ENCODE data around the gene GJB1.
A peak's percentile ranks its signal among the peaks of the same experiment; 100 is the strongest.

GJB1 gene

GRCh38 chrX:71180579-71181265, 42.3 kb upstream of the GJB1 start (continued):
- TF ChIP-seq ZBTB11 (tag by site-specific recombination; conservative IDR thresholded peaks at IDR 0.05; ENCODE audit: low read depth), result peak; percentile 84
- TF ChIP-seq ZNF433 (tag by site-specific recombination; IDR thresholded peaks at IDR 0.05; ENCODE audit: low read depth), result peak; percentile 72; the same call in 1 of the 2 replicates
- 0 out of 2 replicates have a peak, but pooled peaks have one; percentile 16 for TF ChIP-seq ZNF610 (tag by site-specific recombination; IDR thresholded peaks at IDR 0.05; ENCODE audit: borderline replicate concordance)
- TF ChIP-seq, protein P1, sequence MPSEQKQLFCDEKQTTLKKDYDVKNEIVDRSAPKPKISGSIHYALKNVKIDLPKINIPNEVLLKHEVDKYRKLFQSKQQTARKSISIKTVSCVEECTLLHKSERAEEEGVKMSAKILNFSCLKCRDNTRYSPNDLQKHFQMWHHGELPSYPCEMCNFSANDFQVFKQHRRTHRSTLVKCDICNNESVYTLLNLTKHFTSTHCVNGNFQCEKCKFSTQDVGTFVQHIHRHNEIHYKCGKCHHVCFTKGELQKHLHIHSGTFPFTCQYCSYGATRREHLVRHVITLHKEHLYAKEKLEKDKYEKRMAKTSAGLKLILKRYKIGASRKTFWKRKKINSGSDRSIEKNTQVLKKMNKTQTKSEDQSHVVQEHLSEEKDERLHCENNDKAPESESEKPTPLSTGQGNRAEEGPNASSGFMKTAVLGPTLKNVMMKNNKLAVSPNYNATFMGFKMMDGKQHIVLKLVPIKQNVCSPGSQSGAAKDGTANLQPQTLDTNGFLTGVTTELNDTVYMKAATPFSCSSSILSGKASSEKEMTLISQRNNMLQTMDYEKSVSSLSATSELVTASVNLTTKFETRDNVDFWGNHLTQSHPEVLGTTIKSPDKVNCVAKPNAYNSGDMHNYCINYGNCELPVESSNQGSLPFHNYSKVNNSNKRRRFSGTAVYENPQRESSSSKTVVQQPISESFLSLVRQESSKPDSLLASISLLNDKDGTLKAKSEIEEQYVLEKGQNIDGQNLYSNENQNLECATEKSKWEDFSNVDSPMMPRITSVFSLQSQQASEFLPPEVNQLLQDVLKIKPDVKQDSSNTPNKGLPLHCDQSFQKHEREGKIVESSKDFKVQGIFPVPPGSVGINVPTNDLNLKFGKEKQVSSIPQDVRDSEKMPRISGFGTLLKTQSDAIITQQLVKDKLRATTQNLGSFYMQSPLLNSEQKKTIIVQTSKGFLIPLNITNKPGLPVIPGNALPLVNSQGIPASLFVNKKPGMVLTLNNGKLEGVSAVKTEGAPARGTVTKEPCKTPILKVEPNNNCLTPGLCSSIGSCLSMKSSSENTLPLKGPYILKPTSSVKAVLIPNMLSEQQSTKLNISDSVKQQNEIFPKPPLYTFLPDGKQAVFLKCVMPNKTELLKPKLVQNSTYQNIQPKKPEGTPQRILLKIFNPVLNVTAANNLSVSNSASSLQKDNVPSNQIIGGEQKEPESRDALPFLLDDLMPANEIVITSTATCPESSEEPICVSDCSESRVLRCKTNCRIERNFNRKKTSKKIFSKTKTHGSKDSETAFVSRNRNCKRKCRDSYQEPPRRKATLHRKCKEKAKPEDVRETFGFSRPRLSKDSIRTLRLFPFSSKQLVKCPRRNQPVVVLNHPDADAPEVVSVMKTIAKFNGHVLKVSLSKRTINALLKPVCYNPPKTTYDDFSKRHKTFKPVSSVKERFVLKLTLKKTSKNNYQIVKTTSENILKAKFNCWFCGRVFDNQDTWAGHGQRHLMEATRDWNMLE (tag by site-specific recombination; conservative IDR thresholded peaks at IDR 0.05; ENCODE audit: low read depth), result peak; percentile 94
- TF ChIP-seq ZNF19 (tag by site-specific recombination; IDR thresholded peaks at IDR 0.05; ENCODE audit: low read depth), result peak; percentile 58; the same call in 1 of the 2 replicates
- TF ChIP-seq OVOL3 (tag by site-specific recombination; IDR thresholded peaks at IDR 0.05), result peak; percentile 34; the same call in 1 of the 2 replicates
- TF ChIP-seq ZNF529 (tag by site-specific recombination; IDR thresholded peaks at IDR 0.05; ENCODE audit: insufficient replicate concordance), result peak; percentile 55
- peak; percentile 79 for TF ChIP-seq ZBTB8A (tag by site-specific recombination; IDR thresholded peaks at IDR 0.05)
- TF ChIP-seq, protein P2, sequence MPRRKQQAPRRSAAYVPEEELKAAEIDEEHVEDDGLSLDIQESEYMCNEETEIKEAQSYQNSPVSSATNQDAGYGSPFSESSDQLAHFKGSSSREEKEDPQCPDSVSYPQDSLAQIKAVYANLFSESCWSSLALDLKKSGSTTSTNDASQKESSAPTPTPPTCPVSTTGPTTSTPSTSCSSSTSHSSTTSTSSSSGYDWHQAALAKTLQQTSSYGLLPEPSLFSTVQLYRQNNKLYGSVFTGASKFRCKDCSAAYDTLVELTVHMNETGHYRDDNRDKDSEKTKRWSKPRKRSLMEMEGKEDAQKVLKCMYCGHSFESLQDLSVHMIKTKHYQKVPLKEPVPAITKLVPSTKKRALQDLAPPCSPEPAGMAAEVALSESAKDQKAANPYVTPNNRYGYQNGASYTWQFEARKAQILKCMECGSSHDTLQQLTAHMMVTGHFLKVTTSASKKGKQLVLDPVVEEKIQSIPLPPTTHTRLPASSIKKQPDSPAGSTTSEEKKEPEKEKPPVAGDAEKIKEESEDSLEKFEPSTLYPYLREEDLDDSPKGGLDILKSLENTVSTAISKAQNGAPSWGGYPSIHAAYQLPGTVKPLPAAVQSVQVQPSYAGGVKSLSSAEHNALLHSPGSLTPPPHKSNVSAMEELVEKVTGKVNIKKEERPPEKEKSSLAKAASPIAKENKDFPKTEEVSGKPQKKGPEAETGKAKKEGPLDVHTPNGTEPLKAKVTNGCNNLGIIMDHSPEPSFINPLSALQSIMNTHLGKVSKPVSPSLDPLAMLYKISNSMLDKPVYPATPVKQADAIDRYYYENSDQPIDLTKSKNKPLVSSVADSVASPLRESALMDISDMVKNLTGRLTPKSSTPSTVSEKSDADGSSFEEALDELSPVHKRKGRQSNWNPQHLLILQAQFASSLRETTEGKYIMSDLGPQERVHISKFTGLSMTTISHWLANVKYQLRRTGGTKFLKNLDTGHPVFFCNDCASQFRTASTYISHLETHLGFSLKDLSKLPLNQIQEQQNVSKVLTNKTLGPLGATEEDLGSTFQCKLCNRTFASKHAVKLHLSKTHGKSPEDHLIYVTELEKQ (tag by site-specific recombination; IDR thresholded peaks at IDR 0.05; ENCODE audit: borderline replicate concordance), result peak; percentile 33; the same call in 1 of the 2 replicates
- TF ChIP-seq ZNF560 (tag by site-specific recombination; IDR thresholded peaks at IDR 0.05; ENCODE audit: borderline replicate concordance), result peak; percentile 92
- TF ChIP-seq, protein P3, sequence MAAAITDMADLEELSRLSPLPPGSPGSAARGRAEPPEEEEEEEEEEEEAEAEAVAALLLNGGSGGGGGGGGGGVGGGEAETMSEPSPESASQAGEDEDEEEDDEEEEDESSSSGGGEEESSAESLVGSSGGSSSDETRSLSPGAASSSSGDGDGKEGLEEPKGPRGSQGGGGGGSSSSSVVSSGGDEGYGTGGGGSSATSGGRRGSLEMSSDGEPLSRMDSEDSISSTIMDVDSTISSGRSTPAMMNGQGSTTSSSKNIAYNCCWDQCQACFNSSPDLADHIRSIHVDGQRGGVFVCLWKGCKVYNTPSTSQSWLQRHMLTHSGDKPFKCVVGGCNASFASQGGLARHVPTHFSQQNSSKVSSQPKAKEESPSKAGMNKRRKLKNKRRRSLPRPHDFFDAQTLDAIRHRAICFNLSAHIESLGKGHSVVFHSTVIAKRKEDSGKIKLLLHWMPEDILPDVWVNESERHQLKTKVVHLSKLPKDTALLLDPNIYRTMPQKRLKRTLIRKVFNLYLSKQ (tag by site-specific recombination; IDR thresholded peaks at IDR 0.05; ENCODE audit: borderline replicate concordance), result 0 out of 2 replicates have a peak, but pooled peaks have one; percentile 57
- TF ChIP-seq GFI1B (tag by site-specific recombination; IDR thresholded peaks at IDR 0.05), result 0 out of 2 replicates have a peak, but pooled peaks have one; percentile 35
- peak; percentile 48; the same call in 1 of the 2 replicates for TF ChIP-seq ZNF18 (tag by site-specific recombination; IDR thresholded peaks at IDR 0.05)
- peak; percentile 95; the same call in 1 of the 2 replicates for TF ChIP-seq ZNF202 (tag by site-specific recombination; IDR thresholded peaks at IDR 0.05; ENCODE audit: borderline replicate concordance)
- TF ChIP-seq ZNF138 (tag by site-specific recombination; IDR thresholded peaks at IDR 0.05; ENCODE audit: borderline replicate concordance), result peak; percentile 97
- TF ChIP-seq ZNF404 (tag by site-specific recombination; IDR thresholded peaks at IDR 0.05), result peak; percentile 84; the same call in 1 of the 2 replicates
- TF ChIP-seq ZNF654 (tag by site-specific recombination; IDR thresholded peaks at IDR 0.05; ENCODE audit: low read depth), result peak; percentile 45; the same call in 1 of the 2 replicates
- peak; percentile 72; the same call in 1 of the 2 replicates for TF ChIP-seq ZNF354C (tag by site-specific recombination; IDR thresholded peaks at IDR 0.05; ENCODE audit: borderline replicate concordance, low read depth)
- peak; percentile 73; the same call in 1 of the 2 replicates for TF ChIP-seq ZNF292 (tag by site-specific recombination; IDR thresholded peaks at IDR 0.05; ENCODE audit: borderline replicate concordance, low read depth)
- TF ChIP-seq SP3 (tag by site-specific recombination; IDR thresholded peaks at IDR 0.05), result peak; percentile 43; the same call in 1 of the 2 replicates
- peak; percentile 84; the same call in 1 of the 2 replicates for TF ChIP-seq RBAK (tag by site-specific recombination; IDR thresholded peaks at IDR 0.05)
- peak; percentile 68; the same call in 1 of the 2 replicates for TF ChIP-seq ZBTB21 (tag by site-specific recombination; IDR thresholded peaks at IDR 0.05)

Measured in HEK293 (cell line).